Measurements from ENCODE around the gene MTR.

GRCh38 chr1:236890152-236891056, 95.3 kb downstream of the MTR start:
- TF ChIP-seq CTCF (IDR thresholded peaks at IDR 0.05; ENCODE audit: low read depth, low read length) (no peak), EZH2phosphoT487 (IDR thresholded peaks at IDR 0.05; ENCODE audit: low read depth) (no peak)
